Cardiac muscle cell (in vitro differentiated cells and primary cell): ENCODE results near the gene ZNF853. TPM values are rescaled to one million over a fixed set of nuclear protein-coding genes. Genes with fewer than 3 reads are reported as not detected.

Source experiments
- DNase-seq, 2 donors: peaks; one replicate each; pipeline versions ENCODE4 v3.0.0 to v3.0.0-alpha.2; 2010 to 2017; ENCODE audit warnings: low read depth in 1 of 2, low spot score in 1 of 2
- H3K27ac ChIP-seq: fragments of 200-600 bp; sonication (generic); 2 replicates; pipeline ENCODE4 v1.5.1; 2016
- H3K27me3 ChIP-seq: fragments of 200-600 bp; sonication (generic); 2 replicates; pipeline ENCODE4 v1.6.0; 2016; ENCODE audit warnings: control low read depth
- H3K36me3 ChIP-seq: fragments of 200-600 bp; sonication (generic); 2 replicates; pipeline ENCODE4 v1.5.1; 2016; ENCODE audit warnings: control low read depth
- H3K4me1 ChIP-seq: fragments of 200-600 bp; sonication (generic); 2 replicates; pipeline ENCODE4 v1.8.1; 2017; ENCODE audit warnings: low read depth, mild to moderate bottlenecking, mixed run types
- H3K4me3 ChIP-seq: fragments of 200-600 bp; sonication (generic); 2 replicates; pipeline ENCODE4 v1.5.1; 2016; ENCODE audit warnings: mild to moderate bottlenecking
- H3K9me3 ChIP-seq: fragments of 200-600 bp; sonication (generic); 2 replicates; pipeline ENCODE4 v1.5.1; 2017; ENCODE audit warnings: low read depth, mild to moderate bottlenecking, control low read depth
- CTCF ChIP-seq: IDR thresholded peaks from 2 replicates; pipeline ENCODE4 v1.5.1; 2012; ENCODE audit warnings: low read depth, mild to moderate bottlenecking, low read length
- polyA plus RNA-seq: library from polyadenylated mRNA; unstranded; fragments of >200 nt; fragmentation: Nextera tagmentation; extraction: Ambion mirVana; gene quantifications from 2 replicates; pipeline ENCODE4 v1.2.1, GENCODE V29; 2016
- total RNA-seq: library from RNA; depleted of rRNA; stranded (reverse); fragments of >200 nt; gene quantifications from 2 replicates; pipeline ENCODE4 v1.2.3, GENCODE V29; 2016

ZNF853 gene
- total and polyA plus RNA-seq, 2 experiments from 2014 or later, result 16.8 to 31.3 TPM

DNA sequence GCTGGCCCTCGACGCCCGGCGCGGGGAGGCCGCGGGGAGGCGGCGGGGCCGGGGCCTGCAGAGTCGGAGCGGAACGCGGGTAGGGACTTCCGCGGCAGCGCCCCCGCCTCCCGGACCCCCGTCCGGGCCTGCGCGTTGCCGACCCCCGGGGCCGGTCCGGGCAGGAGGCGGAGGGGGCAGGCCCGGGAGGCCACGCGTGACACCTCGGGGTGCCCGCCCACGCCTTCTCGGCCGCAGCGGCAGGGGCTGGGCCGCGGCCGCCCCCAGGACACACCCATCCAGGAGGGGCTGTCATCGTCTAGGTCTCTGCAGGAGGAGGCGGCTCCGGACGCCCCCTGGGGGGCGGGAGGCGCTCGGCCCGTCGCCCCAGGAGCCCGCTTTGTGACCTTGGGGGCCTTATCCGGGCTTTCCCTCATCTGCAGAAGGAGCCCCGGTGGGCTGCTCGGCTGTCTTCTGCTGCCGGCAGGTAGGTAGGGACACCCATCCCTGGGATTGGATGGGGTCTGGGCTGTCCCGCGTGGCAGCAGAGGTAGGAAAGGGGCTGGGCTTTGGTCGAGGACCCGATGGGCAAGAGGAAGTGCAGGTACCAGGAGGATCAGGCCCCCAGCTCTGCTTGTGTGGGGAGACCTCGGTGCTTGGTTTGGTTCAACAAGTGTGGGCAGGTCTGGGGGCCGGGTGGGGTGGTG, 22.3 kb downstream of the ZNF853 start:
- TF ChIP-seq CTCF, result peak; percentile 17
- DNase-seq, result peak; percentile 24 to 73
- H3K4me1 ChIP-seq, result peaks cover 11% of the 10 kb centered on the region
- no peaks in the 10 kb centered on the region for H3K27me3 ChIP-seq
- peaks cover 10% of the 10 kb centered on the region for H3K36me3 ChIP-seq
- H3K27ac ChIP-seq, result peak overlapping the region; percentile 50
- no peaks in the 10 kb centered on the region for H3K9me3 ChIP-seq
- H3K4me3 ChIP-seq, result peak overlapping the region; percentile 82

DNA sequence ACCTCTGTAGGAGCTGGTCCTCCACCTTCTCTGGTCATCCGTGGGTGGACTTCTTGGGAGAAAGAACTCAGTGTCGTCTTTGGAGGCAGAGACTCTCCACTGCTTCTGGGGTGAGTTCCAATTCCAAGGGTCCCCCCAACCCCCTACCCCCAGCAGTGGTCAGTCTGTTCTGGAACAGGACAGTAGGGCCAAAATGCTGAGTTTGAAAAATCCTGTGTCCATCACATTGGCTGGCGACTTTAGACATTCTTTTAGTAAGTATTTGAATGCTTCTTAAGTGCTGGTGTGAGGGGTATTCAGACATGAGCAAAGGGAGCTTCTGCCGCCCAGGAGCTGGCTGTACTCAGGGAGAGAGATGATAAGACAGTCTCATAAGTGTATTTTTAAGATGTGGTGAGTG, 23.6 kb downstream of the ZNF853 start:
- Histone ChIP-seq H3K4me1 (peaks cover 11% of the 10 kb centered on the region), H3K36me3 (peaks cover 12% of the 10 kb centered on the region), H3K27ac (no peak overlapping the region), H3K27me3 (no peaks in the 10 kb centered on the region), H3K4me3 (no peak overlapping the region), H3K9me3 (no peaks in the 10 kb centered on the region)
- no peak for DNase-seq
- no peak for TF ChIP-seq CTCF

GRCh38 chr7:6639627-6640026, 24.2 kb downstream of the ZNF853 start:
- peaks cover 14% of the 10 kb centered on the region for H3K36me3 ChIP-seq
- peaks cover 11% of the 10 kb centered on the region for H3K4me1 ChIP-seq
- no peak for DNase-seq
- H3K27me3 ChIP-seq, result no peaks in the 10 kb centered on the region
- no peaks in the 10 kb centered on the region for H3K9me3 ChIP-seq
- no peak overlapping the region for H3K4me3 ChIP-seq
- TF ChIP-seq CTCF, result no peak
- H3K27ac ChIP-seq, result no peak overlapping the region

GRCh38 chr7:6640246-6640721, 24.9 kb downstream of the ZNF853 start:
- TF ChIP-seq CTCF, result no peak
- Histone ChIP-seq H3K9me3 (no peaks in the 10 kb centered on the region), H3K27me3 (no peaks in the 10 kb centered on the region), H3K27ac (no peak overlapping the region), H3K4me3 (no peak overlapping the region), H3K4me1 (peaks cover 11% of the 10 kb centered on the region), H3K36me3 (peaks cover 16% of the 10 kb centered on the region)
- DNase-seq, result peak in 1 of 2 donors; percentile 74

- no peak for DNase-seq
- H3K27ac ChIP-seq, result no peak overlapping the region
- no peaks in the 10 kb centered on the region for H3K27me3 ChIP-seq
- no peak for TF ChIP-seq CTCF
- H3K36me3 ChIP-seq, result peaks cover 18% of the 10 kb centered on the region
- peaks cover 8% of the 10 kb centered on the region for H3K4me1 ChIP-seq
- no peaks in the 10 kb centered on the region for H3K9me3 ChIP-seq
- no peak overlapping the region for H3K4me3 ChIP-seq
Observed at GRCh38 chr7:6641305-6642035, 26.1 kb downstream of the ZNF853 start.
